ENCODE measurements around the gene EPX.

EPX gene

DNA sequence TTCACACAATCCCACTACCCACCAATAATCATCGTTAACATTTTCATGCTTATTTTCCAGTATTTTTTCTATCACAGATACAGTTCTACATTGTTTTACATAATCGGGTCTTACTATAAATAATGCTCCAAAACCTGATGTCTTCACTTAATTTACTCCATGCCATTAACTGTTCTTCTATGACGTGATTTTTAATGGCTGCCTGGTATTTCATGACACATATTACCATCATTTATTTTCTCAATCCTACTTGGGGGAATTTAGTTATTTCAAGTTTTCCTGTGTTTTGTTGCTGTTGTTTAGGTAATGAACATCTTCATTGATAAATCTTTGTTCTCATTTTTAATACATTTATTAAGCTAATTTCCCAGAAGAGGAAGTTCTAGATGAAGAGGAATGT is 60.6 kb downstream of the EPX start:
- Histone ChIP-seq H3K27ac (ENCODE audit: extremely low read depth, low read depth, low read length) (no peak overlapping the region), H3K4me3 (ENCODE audit: low read depth, low read length) (no peak overlapping the region), H3K9me3 (ENCODE audit: control insufficient read depth, insufficient read depth, low read depth, low read length) (no peaks in the 10 kb centered on the region), H3K4me1 (ENCODE audit: control insufficient read depth, insufficient read depth, low read length) (no peaks in the 10 kb centered on the region), H3K36me3 (ENCODE audit: control insufficient read depth in 2 of 2, insufficient read depth in 1 of 2, low read length in 2 of 2) (no peaks in the 10 kb centered on the region)
- POLR2A ChIA-PET = interaction anchor here (0.7 kb wide), 1 partner anchor 38 kb away, joined by 7 read pairs; no protein-coding TSS in a partner anchor
- TF ChIP-seq, protein P1, sequence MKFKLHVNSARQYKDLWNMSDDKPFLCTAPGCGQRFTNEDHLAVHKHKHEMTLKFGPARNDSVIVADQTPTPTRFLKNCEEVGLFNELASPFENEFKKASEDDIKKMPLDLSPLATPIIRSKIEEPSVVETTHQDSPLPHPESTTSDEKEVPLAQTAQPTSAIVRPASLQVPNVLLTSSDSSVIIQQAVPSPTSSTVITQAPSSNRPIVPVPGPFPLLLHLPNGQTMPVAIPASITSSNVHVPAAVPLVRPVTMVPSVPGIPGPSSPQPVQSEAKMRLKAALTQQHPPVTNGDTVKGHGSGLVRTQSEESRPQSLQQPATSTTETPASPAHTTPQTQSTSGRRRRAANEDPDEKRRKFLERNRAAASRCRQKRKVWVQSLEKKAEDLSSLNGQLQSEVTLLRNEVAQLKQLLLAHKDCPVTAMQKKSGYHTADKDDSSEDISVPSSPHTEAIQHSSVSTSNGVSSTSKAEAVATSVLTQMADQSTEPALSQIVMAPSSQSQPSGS (tag by site-specific recombination; IDR thresholded peaks at IDR 0.05; ENCODE audit: low read depth) = peak; percentile 25; the same call in 1 of the 2 replicates
- TF ChIP-seq ZNF629 (tag by site-specific recombination; IDR thresholded peaks at IDR 0.05) = no peak
- TF ChIP-seq, protein P2, sequence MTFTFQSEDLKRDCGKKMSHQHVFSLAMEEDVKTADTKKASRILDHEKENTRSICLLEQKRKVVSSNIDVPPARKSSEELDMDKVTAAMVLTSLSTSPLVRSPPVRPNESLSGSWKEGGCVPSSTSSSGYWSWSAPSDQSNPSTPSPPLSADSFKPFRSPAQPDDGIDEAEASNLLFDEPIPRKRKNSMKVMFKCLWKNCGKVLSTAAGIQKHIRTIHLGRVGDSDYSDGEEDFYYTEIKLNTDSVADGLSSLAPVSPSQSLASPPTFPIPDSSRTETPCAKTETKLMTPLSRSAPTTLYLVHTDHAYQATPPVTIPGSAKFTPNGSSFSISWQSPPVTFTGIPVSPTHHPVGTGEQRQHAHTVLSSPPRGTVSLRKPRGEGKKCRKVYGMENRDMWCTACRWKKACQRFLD (tag by site-specific recombination; IDR thresholded peaks at IDR 0.05) = no peak
- TF ChIP-seq ZNF391 (tag by site-specific recombination; IDR thresholded peaks at IDR 0.05; ENCODE audit: borderline replicate concordance, low read depth) = no peak
- TF ChIP-seq ZNF202 (tag by site-specific recombination; IDR thresholded peaks at IDR 0.05; ENCODE audit: borderline replicate concordance) = no peak
- TF ChIP-seq ZNF138 (tag by site-specific recombination; IDR thresholded peaks at IDR 0.05; ENCODE audit: borderline replicate concordance) = no peak
- TF ChIP-seq ZNF777 (tag by site-specific recombination; IDR thresholded peaks at IDR 0.05; ENCODE audit: borderline replicate concordance) = no peak
- TF ChIP-seq, protein P3, sequence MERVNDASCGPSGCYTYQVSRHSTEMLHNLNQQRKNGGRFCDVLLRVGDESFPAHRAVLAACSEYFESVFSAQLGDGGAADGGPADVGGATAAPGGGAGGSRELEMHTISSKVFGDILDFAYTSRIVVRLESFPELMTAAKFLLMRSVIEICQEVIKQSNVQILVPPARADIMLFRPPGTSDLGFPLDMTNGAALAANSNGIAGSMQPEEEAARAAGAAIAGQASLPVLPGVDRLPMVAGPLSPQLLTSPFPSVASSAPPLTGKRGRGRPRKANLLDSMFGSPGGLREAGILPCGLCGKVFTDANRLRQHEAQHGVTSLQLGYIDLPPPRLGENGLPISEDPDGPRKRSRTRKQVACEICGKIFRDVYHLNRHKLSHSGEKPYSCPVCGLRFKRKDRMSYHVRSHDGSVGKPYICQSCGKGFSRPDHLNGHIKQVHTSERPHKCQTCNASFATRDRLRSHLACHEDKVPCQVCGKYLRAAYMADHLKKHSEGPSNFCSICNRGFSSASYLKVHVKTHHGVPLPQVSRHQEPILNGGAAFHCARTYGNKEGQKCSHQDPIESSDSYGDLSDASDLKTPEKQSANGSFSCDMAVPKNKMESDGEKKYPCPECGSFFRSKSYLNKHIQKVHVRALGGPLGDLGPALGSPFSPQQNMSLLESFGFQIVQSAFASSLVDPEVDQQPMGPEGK (tag by site-specific recombination; IDR thresholded peaks at IDR 0.05) = no peak
- CTCF ChIA-PET = interaction anchor here (0.5 to 0.9 kb wide), 3 partner anchors 37 to 473 kb away, joined by 3 read pairs; no protein-coding TSS in a partner anchor
